NCI-H1092 (cell line): ENCODE data around the gene MED13L.

Experiments used
- DNase-seq: peaks from one replicate; lab custom pipeline; 2025; lab: John Stamatoyannopoulos, UW

MED13L gene

DNA sequence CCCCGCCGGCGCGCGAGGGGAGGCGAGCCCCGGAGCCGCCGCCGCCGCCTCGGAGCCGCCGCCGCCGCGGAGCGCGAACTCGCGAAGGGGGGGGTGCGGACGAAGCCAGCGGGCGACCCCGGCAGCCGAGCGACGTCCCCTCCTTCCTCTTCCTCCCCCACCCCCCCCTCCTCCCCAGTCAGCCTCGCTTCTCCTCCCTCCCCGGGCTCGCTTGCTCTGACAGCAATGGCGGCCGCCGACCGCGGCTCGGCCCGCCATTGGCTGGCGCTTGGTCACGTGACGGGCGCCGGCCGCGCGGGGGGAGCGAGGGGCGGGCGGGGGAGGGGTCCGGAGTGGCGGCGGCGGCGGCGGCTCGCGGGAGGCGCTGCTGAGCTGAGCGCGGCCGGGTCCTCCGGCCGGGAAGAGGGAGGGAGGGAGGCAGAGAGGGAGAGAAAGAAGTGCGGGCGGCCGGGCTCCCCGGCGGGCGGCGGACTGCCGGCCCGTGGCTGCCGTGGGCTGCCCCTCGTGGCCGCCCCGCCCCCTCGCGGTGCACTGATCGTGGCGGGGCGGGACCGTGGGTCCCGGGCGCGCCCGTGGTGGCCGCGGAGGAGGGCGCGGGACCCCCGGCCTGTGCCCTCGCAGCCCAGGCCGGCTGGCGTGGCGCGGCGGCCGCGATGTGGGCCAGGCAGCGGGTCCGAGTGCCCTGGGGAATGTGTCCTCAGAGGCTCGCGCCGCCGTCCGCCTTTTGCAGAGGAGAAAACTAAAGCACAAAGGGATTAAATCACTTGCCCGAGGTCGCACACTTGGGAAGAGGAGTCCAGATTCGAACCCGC is at the start of gene MED13L:
TSS of gene MED13L (minus strand) at position 227 of the 812 bp plus-strand sequence. CDS start 562 bp downstream, outside the sequence.
- DNase-seq = peak; percentile 60

DNA sequence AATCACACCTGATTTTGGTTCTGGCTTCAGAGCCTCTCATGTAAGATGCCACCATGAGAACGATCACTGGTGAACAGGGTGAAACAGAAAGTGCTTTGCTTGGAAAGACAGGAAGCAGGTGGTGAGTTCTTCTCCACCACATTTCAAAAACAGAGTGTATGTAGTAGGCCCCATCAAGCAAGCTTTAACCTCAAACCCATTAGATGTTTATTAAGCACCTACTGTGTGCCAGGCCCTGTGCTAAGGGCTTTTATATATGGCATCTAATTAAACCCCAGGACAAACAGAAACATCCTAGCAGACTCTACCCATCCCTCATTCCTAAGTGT is 47.8 kb upstream of the MED13L start:
- no peak for DNase-seq

- DNase-seq = no peak
Measured at GRCh38 chr12:116324654-116325335, 47.3 kb upstream of the MED13L start.

- no peak for DNase-seq
Measured at GRCh38 chr12:116323406-116324386, 46.2 kb upstream of the MED13L start.

DNA sequence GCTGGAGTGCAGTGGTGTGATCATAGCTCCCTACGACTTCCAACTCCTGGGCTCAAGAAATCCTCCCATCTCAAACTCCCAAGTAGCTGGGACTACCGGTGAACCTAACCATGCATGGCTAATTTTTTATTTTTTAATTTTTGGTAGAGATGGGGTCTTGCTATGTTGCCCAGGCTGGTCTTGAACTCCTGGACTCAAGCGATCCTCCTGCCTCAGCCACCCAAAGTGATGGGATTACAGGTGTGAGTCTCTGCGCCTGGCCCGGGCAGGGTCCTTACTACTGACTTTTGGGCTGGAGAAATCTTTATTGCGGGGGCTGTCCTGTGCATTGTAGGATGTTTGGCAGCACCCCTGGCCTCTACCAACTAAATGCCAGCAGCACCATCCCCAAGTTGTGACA is 44.4 kb upstream of the MED13L start:
- DNase-seq = no peak

DNA sequence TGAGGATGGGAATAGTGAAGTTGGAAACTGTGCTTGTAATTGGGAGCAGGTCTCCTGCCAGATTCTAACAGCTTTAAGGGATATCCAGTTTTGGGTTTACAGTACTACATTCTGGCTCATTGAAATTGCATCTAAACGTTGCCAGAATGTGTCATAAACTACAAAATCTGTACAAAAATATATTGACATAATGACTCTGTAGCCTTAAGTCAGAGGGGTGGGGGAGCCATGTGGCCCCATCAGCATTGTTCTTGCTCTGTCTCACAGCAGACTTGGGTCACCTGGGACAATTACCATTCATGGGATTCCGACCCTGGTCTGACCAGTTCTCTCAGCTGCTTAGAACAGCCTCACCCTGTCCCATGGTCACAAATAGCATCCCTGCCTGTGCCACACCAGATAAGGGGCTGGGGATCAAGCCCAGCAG is 43.3 kb upstream of the MED13L start:
- no peak for DNase-seq

GRCh38 chr12:116319898-116320621 is 42.6 kb upstream of the MED13L start:
- no peak for DNase-seq

DNA sequence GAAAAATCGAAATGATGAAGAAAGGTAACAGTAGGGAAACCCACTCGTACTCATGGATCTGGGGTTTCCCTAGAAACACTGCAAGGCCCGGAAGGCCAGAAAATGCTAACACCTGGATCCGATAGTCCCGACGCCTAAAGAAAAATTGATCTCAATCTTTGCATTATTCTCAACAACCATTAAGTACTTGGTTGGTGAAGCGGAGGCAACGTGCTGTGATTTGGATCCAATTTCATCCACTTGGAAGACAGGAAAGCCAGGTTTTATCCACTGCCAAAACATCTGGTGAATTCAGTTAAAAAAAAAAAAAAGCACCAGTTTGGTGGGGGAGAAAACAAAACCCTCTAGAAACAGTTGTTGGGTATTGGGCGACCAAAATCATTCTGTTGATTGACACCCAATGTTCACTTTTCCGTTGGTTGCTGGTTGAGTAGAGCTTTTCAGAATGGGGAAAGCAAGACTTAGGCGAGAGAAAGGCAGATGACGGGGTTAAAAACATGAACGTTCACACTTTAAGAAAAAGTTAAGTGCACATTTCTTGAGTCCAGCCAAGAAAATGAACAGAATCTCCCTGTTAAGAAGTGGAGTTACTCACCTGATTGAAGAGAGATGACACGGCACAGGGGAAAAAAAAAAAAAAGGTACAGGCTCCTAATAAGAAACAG is 41.9 kb upstream of the MED13L start:
- DNase-seq = no peak

- DNase-seq = peak; percentile 12
Measured at GRCh38 chr12:116318576-116319232, 41.2 kb upstream of the MED13L start.

DNA sequence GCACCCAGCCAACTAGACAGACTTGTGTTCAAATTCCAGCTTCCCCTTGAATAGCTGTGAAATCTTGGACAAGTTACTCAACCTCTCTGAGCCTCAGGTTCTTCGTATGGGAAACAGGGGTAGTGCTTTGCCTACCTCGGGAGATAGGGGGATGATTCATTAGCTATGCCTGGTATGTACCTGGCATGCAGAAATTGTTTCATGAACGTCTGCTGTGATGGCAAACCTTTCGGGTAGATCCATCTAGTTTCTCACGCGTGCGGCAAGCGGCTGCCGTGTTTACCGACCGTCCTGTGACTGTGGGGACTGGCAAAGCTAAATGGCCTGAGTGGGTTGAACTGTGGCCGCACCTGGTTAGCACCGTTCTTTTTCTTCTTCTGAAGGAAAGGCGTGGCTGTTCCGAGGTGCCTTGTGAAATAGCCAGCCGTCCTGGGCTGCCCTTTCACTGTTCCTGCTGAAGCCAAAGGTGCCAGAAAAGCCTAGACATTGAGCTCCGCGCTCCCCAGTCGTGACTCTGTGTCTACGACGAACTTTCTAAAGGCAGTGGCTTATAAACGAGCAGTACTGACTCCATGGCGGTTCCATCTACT is 40.6 kb upstream of the MED13L start:
- no peak for DNase-seq

GRCh38 chr12:116317139-116317538 is 39.6 kb upstream of the MED13L start:
- no peak for DNase-seq

DNA sequence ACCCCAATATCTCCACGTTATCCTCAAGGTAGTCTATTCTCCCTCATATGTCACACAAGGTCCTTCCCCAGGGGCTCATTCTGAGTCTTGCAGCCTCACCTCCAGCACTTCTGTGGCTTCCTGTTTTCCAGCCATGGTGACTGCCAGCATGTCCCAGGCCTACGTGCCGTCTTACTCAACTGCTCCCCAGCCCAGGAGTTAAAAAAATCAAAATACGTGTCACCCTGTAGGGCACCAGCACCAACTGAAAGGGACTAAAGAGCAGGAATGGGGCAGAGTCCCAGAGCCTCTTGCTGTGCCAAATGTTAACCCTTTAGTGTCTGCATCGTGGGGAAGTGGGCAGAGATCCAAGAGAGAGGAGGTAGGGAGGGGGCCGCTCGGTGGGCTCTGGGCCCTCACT is 37.0 kb upstream of the MED13L start:
- DNase-seq = no peak

- no peak for DNase-seq
Measured at GRCh38 chr12:116313194-116313927, 35.9 kb upstream of the MED13L start.

DNA sequence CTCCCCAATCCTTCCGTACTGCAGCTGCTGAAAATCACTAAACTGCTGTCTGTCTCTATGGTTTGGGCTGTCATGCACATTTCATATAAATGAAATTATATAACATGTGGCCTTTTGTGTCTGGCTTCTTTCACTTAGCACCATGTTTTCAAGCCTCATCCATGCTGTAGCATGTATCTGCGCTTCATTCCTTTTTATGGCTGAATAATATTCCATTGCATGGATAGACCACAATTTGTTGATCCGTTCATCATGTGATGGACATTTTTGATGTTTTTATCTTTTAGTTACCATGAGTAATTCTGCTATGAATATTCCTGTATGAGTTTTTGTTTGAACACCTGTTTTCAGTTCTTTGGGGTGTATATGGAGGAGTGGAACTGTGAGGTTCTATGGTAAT is 32.6 kb upstream of the MED13L start:
- no peak for DNase-seq

DNA sequence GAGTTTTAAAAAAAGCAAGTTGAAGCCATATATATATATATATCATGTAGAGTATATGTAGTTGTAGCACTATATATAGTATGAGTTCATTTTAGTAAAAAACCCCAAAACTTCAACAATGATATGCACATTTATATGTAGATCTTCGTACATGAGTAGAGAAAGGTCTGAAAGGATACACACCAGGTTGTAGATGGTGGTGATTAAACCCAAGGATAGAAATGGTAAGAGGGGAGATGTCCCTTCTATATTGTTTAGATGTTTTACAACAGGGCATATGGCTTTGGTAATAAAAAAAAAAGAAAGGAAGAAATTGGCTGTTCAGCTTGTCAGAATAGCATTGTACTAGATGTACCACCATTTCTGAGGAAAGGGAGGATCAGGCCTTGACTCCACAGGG is 31.9 kb upstream of the MED13L start:
- DNase-seq = no peak

- no peak for DNase-seq
Measured at GRCh38 chr12:116308647-116309046, 31.2 kb upstream of the MED13L start.

GRCh38 chr12:116306968-116307367 is 29.5 kb upstream of the MED13L start:
- DNase-seq = no peak

GRCh38 chr12:116306506-116306905 is 29.0 kb upstream of the MED13L start:
- DNase-seq = no peak

GRCh38 chr12:116304621-116305020 is 27.1 kb upstream of the MED13L start:
- no peak for DNase-seq

GRCh38 chr12:116303929-116304328 is 26.4 kb upstream of the MED13L start:
- DNase-seq = no peak
